Subcutaneous adipose tissue (tissue), 4 donors: Measurements from ENCODE around the gene GHITM. TPM values are rescaled to one million over a fixed set of nuclear protein-coding genes. Genes with fewer than 3 reads are reported as not detected.

Experiments
- total RNA-seq, 4 donors: library from RNA; depleted of rRNA; stranded (reverse); fragments of >200 nt; gene quantifications; one replicate each; pipeline ENCODE4 v1.1.0, GENCODE V29; 2016
- TF ChIP-seq, protein P1 (sequence below): fragments of 450-650 bp; IDR thresholded peaks from one replicate; pipeline ENCODE4 v1.5.1; 2016; ENCODE audit warnings: low read depth, mild to moderate bottlenecking, control low read depth, antibody characterized with exemption, moderate library complexity

GHITM gene
- total RNA-seq, 4 donors from 2014 or later = 112 to 162 (median 141) TPM

DNA sequence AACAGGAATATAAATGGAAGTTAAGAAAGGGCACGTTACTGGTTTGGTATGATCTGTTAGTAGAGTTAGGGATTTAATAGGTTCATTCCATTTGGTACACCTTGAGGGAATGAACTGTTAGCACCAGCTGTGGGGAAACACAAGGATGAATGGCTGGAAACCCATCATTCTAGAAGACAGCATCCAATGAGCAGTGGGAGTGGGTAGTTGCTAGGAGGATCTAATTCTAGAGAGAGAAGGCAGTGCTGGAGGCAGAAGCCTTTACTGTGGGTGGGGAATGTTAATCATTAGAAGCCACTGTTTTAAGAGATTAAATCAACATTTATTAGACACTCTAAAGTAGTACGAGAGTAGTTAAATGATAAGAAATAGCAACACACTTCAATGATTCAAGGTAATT lies 18.8 kb downstream of the GHITM start:
- TF ChIP-seq, protein P1, sequence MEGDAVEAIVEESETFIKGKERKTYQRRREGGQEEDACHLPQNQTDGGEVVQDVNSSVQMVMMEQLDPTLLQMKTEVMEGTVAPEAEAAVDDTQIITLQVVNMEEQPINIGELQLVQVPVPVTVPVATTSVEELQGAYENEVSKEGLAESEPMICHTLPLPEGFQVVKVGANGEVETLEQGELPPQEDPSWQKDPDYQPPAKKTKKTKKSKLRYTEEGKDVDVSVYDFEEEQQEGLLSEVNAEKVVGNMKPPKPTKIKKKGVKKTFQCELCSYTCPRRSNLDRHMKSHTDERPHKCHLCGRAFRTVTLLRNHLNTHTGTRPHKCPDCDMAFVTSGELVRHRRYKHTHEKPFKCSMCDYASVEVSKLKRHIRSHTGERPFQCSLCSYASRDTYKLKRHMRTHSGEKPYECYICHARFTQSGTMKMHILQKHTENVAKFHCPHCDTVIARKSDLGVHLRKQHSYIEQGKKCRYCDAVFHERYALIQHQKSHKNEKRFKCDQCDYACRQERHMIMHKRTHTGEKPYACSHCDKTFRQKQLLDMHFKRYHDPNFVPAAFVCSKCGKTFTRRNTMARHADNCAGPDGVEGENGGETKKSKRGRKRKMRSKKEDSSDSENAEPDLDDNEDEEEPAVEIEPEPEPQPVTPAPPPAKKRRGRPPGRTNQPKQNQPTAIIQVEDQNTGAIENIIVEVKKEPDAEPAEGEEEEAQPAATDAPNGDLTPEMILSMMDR = no peak

DNA sequence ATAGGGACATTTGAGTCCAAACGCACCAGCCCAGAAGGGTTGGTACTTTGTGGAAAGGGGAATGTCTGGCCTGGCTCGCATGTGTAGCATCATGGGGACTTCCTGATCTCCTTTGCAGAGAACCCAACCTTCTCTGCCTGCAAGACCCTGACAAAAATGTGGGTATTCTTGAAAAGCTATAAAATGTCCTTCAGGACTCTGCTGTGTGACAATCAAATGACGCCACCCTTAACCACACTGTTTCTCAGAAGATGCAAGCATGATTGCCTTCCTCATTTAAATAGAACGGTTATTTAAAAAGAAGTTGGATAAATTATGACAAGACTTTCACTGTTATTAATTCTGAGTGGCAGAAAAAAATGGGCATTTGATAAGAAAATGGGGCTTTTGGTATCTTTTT lies 19.2 kb downstream of the GHITM start:
- TF ChIP-seq, protein P1 = no peak

- TF ChIP-seq, protein P1 = no peak
Observed at GRCh38 chr10:84159076-84159685, 19.9 kb downstream of the GHITM start.

DNA sequence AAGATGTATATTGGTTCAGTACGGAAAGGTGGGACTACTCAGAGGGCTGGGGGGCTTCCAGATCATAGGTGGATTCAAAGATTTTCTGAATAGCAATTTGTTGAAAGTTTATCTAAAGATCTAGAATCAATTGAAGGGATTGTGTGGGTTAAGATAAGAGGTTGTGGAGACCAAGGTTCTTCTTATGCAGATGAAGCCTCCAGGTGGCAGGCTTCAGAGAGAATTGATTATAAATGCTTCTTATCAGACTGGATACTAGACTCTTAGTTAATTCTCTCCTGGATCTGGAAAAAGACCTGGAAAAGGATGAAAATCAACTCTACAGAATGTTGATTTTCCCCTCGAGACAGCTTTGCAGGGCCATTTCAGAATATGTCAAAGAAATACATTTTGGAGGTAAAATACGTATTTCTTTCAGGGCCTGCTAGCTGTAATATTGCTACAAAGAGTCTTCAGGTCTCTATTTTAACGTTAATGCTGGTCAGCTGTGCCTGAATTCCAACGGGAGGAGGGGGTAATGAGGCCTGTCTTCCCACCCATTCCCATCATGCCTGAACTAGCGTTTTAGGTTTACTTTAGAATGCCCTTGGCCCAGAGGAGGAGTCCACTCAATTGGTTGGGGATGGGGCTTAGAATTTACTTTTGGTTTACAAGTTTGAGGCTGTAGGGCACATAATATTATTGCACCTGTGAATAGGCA lies 21.5 kb downstream of the GHITM start:
- TF ChIP-seq, protein P1 = no peak

DNA sequence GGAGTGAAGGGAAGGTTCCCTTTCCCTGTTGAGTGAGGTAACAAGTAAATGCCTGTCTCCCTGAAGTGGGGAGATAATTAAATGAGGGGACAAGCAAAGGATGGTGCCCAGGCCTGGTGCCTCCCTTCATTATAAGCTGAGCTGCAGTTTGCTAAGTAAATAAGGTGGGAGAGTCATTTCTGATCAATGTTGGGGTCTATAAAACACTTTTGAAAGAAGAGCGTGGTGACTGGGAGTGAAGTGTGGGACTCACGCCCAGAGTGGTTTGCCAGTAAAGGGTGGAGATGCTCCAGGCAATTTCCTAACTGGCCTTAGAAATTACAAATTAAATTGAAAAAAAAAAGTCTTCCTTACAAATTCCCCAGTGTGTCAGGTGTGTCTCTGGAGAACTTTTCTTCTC lies 24.7 kb downstream of the GHITM start:
- TF ChIP-seq, protein P1 = no peak

DNA sequence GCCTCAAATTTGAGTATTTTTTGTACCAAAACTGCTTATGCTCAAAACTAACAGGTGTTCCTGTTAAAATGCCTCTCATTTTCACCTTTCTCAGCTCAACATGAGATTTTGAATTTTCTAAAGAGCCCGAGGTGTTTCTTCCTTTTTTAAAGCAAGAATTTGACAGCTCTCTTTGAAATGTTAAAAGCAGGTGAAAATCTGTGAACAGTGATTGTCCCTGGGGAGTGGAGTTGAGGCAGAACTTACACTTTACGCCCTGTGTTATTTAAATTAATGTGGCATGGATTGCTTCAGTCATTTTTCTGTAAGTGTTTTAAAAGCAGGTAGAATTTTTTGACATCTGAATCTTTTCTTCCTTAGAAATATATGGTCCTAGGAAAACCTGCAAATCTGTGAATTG lies 25.1 kb downstream of the GHITM start:
- TF ChIP-seq, protein P1 = no peak

DNA sequence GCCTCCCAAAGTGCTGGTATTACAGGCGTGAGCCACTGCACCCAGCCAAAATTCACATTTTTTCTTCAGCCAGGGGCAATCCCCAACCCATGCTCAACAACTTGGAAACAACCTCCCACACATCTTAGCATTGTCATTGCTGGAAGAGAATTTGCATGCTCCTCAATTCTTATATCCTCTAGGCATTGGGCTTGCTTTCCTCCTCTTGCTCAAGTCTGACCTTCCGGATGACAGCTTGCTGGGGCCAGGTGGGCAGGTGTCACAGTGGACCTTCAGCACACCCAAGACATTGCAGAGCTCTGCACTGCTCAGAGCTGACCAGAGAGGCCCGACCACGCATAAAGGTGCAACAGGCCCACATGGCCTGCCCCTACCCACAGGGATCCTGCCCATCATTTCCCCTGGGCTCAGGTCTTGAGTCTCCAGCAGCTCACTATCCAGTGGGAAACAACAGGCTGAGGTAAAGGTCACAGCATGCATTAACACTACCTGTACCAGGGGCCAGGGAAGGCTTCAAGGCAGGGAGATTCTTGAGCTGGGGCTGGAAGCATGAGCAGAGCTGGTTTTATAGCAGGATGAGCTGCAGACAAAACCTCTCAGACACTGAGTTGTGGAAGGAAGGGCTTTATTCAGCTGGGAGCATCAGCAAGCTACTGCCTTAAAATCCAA lies 27.4 kb downstream of the GHITM start:
- TF ChIP-seq, protein P1 = no peak
